Nephron progenitor cell (in vitro differentiated cells): Measurements from ENCODE around the gene PICK1.

ENCODE experiments used
- DNase-seq: peaks from one replicate; pipeline ENCODE4 v3.0.0; 2021
- H3K27ac Mint-ChIP-seq: 2 replicates; pipeline ENCODE4 v1.8.0; 2021; ENCODE audit warnings: mild to moderate bottlenecking, moderate library complexity, mixed read lengths
- H3K27me3 Mint-ChIP-seq: 2 replicates; pipeline ENCODE4 v1.8.0; 2021; ENCODE audit warnings: mild to moderate bottlenecking, low read depth, mixed read lengths; ENCODE audit not compliant: poor library complexity
- H3K36me3 Mint-ChIP-seq: 2 replicates; pipeline ENCODE4 v1.8.0; 2021; ENCODE audit warnings: low read depth, mixed read lengths
- H3K4me1 Mint-ChIP-seq: 2 replicates; pipeline ENCODE4 v1.8.0; 2021; ENCODE audit warnings: mixed read lengths
- H3K4me3 Mint-ChIP-seq: 2 replicates; pipeline ENCODE4 v1.8.0; 2021; ENCODE audit warnings: mild to moderate bottlenecking, moderate library complexity, mixed read lengths
- H3K9me3 Mint-ChIP-seq: 2 replicates; pipeline ENCODE4 v1.8.0; 2021; ENCODE audit warnings: mild to moderate bottlenecking, moderate library complexity, mixed read lengths
- TF ChIP-seq, protein P1 (sequence below): fragments of 200-600 bp; sonication (generic); IDR thresholded peaks from 2 replicates; pipeline ENCODE4 v1.5.0; 2021; ENCODE audit warnings: antibody characterized with exemption

PICK1 gene

DNA sequence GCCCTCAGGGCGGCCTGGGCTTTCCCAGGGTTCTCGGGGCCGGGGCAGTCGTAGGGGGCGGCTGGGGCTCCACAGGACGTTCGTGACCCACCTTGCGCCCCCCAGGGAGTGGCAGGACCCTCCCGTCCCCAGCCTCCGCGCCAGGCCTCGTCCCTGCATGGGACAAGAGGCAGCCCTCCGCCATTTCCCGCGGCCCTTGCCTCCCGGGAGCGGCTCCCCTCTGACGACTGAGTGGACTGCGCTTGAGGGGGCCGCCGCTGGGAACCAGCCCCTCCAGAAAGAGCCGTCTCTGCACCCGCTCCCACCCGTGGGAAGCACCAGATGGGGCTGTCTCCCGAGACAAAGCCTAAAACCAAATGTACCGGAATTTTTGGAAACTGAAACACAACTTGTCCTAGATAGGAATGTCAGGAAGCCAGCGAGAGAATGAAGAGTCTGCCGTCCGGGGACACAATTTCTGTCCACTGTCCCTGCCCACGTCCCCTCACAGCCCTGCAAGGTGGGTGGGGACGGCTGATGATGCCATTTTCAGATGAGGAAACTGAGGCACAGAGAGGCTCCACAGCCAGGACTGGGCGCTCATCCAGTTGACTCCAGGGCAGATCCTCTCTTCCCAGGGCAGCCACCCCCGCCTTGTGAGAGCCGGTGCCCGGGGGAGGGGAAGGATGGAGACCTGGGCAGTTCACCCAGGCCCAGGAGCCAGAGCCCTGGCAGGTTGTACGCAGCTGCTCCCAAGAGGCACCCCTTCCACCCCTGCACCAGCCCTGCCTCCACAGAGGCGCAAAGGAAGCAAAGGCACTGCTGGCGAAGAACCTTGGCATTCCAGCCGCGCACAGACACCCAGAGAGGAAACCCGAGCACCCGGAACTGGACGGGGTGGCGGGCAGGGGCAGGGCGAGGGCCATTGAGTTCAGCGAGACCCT is 18.1 kb upstream of the PICK1 start:
- TF ChIP-seq, protein P1, sequence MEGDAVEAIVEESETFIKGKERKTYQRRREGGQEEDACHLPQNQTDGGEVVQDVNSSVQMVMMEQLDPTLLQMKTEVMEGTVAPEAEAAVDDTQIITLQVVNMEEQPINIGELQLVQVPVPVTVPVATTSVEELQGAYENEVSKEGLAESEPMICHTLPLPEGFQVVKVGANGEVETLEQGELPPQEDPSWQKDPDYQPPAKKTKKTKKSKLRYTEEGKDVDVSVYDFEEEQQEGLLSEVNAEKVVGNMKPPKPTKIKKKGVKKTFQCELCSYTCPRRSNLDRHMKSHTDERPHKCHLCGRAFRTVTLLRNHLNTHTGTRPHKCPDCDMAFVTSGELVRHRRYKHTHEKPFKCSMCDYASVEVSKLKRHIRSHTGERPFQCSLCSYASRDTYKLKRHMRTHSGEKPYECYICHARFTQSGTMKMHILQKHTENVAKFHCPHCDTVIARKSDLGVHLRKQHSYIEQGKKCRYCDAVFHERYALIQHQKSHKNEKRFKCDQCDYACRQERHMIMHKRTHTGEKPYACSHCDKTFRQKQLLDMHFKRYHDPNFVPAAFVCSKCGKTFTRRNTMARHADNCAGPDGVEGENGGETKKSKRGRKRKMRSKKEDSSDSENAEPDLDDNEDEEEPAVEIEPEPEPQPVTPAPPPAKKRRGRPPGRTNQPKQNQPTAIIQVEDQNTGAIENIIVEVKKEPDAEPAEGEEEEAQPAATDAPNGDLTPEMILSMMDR: no peak
- DNase-seq: no peak
- Mint-ChIP-seq H3K36me3 (no peaks in the 10 kb centered on the region), H3K4me1 (peaks cover 62% of the 10 kb centered on the region), H3K9me3 (no peaks in the 10 kb centered on the region), H3K27me3 (no peaks in the 10 kb centered on the region), H3K4me3 (no peak overlapping the region), H3K27ac (peak overlapping the region; percentile 37)

DNA sequence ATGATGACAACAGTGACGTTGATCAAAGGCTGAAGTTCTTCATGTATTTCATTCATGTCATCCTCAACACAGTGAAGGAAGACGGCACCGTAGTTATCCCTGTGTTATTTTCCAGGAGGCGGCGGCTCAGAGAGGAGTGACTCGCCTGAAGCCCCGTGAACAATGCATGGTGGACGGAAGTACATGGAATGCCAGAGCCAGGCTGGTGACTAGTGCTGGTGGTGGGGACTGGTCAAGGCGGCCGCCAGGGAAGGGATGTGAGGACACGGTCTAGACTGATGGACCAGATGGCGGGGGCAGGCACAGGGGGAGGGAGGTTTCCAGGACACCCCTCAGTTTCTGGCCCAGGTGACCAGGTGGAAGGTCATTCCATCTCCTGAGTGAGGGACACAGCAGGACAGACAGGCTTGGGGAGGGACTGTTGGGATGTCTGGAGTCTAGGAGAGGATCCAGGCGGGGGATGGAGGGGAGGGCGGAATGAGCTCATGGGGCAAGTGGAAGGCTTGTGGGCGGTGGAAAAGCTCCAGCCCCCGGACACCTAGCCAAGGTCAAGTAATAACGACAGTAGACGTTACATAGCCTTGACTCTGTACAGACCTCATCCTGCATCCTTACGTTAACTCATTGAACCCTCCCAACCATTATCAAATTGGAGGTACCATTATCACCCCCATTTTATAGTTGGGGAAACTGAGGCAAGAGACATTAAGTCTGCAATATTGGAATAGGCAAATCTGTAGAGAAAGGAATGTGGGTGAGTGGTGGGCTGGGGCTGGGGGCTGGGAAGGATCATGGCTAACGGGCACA is 16.0 kb upstream of the PICK1 start:
- Mint-ChIP-seq H3K4me3 (no peak overlapping the region), H3K4me1 (peaks cover 50% of the 10 kb centered on the region), H3K27me3 (no peaks in the 10 kb centered on the region), H3K36me3 (no peaks in the 10 kb centered on the region), H3K9me3 (no peaks in the 10 kb centered on the region), H3K27ac (no peak overlapping the region)
- TF ChIP-seq, protein P1: no peak
- no peak for DNase-seq

DNA sequence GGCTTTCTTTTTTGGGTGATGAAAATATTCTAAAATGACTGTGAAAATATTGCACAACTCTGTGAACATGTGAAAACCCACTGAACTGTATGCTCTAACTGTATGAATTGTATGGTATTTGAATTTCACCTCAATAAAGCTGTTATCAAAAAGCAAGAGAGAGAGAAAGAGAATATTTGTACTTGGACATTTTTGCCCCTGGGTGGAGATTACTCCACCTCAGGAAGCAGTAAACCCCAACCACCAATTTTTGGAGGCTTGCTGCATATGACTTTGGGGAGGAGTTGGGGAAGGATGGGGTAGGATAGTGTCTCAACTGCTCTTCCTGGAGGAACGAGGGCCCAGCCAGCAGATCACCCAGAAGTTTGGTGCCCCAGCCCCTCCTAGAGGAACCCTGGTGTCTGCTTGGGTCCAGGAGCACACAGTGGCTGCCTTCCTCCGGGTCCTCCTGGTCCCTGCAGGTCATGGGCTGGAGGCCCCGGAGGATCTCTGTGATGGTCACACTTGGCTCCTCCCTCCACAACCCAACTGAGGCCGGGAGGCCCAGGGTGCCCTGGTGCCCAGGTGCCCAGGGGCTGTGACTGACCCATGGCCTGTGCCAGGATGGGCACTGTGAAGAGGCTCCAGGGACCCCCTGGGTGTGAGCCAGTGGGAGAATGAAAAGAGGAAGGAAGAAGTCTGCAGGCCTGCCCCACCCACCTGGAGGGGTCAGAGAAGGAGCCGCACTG is 15.3 kb upstream of the PICK1 start:
- H3K27ac Mint-ChIP-seq: no peak overlapping the region
- TF ChIP-seq, protein P1: no peak

DNA sequence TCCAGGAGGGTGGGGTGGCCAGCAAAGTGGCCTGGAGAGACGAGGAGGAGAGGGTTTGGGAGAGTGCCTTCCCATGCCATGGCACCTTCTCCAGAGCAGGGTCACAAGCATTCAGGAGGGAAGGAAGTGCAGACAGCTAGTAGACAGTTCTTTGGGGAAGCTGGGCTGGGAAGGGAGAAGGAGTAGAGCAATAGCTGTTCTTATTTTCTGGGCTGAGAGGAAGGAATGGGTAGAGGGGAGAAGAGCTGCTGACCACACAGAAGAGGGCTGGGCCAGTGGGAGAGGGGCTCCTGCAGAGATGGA is 14.8 kb upstream of the PICK1 start:
- H3K9me3 Mint-ChIP-seq: no peaks in the 10 kb centered on the region
- no peak overlapping the region for H3K4me3 Mint-ChIP-seq
- H3K36me3 Mint-ChIP-seq: no peaks in the 10 kb centered on the region
- H3K27me3 Mint-ChIP-seq: no peaks in the 10 kb centered on the region
- TF ChIP-seq, protein P1: no peak
- no peak overlapping the region for H3K27ac Mint-ChIP-seq
- no peak for DNase-seq
- peaks cover 52% of the 10 kb centered on the region for H3K4me1 Mint-ChIP-seq

More for the DNA sequence above, 15.3 kb upstream of the PICK1 start:
- DNase-seq: no peak
- Mint-ChIP-seq H3K4me3 (no peak overlapping the region), H3K27me3 (no peaks in the 10 kb centered on the region), H3K4me1 (peaks cover 49% of the 10 kb centered on the region), H3K9me3 (no peaks in the 10 kb centered on the region), H3K36me3 (no peaks in the 10 kb centered on the region)

DNA sequence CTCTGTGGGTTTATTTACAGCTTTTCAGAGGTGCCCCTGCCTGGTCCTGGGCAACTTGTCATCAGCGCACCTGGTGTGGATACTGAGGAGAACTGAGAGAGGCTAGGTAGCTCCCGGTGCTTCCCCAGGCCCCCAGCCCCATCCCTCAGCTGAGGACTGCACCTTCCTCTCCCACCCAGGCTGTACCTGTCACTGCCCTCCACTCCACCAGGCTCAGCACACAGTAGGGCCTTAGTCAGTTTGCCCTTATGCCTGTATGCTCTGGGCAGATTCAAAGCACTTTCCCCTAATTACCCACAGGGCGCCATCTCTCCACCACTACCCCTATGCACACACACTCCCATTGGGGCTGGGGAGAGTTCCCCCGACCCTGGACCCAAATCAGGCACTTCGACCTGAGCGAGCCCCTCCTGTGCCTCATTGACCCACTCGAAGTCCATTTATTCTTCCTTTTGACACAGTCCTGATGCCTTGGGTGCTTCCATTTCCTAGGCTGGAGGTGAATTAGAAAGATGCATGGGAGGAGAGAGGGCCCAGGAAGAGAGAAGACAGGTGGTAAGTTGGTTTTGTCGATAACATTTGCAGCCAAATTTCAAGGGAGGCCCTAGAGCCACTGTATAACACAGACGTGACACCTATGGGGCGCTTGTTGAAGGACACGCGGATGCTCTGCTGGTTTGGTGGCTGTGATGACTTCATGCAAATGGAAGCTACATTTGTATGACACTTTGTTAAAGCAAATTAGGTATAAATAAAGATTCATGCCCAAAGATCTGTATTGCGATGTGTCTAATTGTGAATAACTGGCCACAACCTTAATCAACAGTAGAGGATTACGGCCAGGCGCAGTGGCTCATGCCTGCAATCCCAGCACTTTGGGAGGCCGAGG is 13.8 kb upstream of the PICK1 start:
- TF ChIP-seq, protein P1: no peak
- H3K4me3 Mint-ChIP-seq: no peak overlapping the region
- H3K27me3 Mint-ChIP-seq: peaks cover 4% of the 10 kb centered on the region
- H3K36me3 Mint-ChIP-seq: no peaks in the 10 kb centered on the region
- H3K27ac Mint-ChIP-seq: no peak overlapping the region
- H3K4me1 Mint-ChIP-seq: peaks cover 51% of the 10 kb centered on the region
- H3K9me3 Mint-ChIP-seq: no peaks in the 10 kb centered on the region
- no peak for DNase-seq
